K562 (cell line): ENCODE measurements around the gene TOGARAM2. TPM values are rescaled to one million over a fixed set of nuclear protein-coding genes. Genes with fewer than 3 reads are reported as not detected.

Experiments
- BDP1 ChIP-seq: IDR thresholded peaks from 3 replicates; pipeline ENCODE4 v1.6.1; 2011; ENCODE audit not compliant: insufficient read length, insufficient read depth
- DLX4 ChIP-seq: fragments of 250-450 bp; sonication (Bioruptor Pico); IDR thresholded peaks from 2 replicates; pipeline ENCODE4 v1.6.1; 2021; ENCODE audit warnings: mild to moderate bottlenecking
- FOXP1 ChIP-seq: sonication (generic); formaldehyde crosslinking; IDR thresholded peaks from 2 replicates; pipeline ENCODE4 v1.8.0; 2022; ENCODE audit warnings: mild to moderate bottlenecking, missing genetic modification reagents
- GABPA ChIP-seq: fragments of 200-800 bp; sonication (Bioruptor generic); conservative IDR thresholded peaks from 2 replicates; pipeline ENCODE4 v1.6.1; 2016; ENCODE audit warnings: low read depth, missing genetic modification characterization, missing compliant biosample characterization
- JUNB ChIP-seq: fragments of 450-650 bp; formaldehyde crosslinking; conservative IDR thresholded peaks from 2 replicates; pipeline ENCODE4 v1.4.0; 2020; ENCODE audit warnings: mild to moderate bottlenecking
- JUND ChIP-seq, 2 experiments: IDR thresholded peaks; 2 replicates in 1 of 2; 3 replicates in 1 of 2; pipeline ENCODE4 v1.6.1; 2011; ENCODE audit warnings: borderline replicate concordance in 2 of 2, low read depth in 2 of 2, low read length in 2 of 2, improper control_type of control experiment in 1 of 2, missing biosample characterization in 1 of 2, missing genetic modification characterization in 1 of 2, missing genetic modification reagents in 1 of 2
- KDM4B ChIP-seq, 2 experiments: fragments of 450-650 bp in 1 of 2; sonication (generic) in 1 of 2; IDR thresholded peaks; 2 replicates each; pipeline ENCODE4 v1.6.1; 2016 to 2017; ENCODE audit warnings: borderline replicate concordance in 2 of 2, antibody characterized with exemption in 1 of 2, low read depth in 1 of 2, mild to moderate bottlenecking in 1 of 2
- MEF2A ChIP-seq: IDR thresholded peaks from 2 replicates; pipeline ENCODE4 v1.6.1; 2011; ENCODE audit warnings: low read depth, mild to moderate bottlenecking, low read length, moderate library complexity; ENCODE audit not compliant: control insufficient read depth
- MLLT1 ChIP-seq, 2 experiments: fragments of 450-650 bp; IDR thresholded peaks; 2 replicates each; pipeline ENCODE4 v1.6.1; 2016
- NFIC ChIP-seq: fragments of 450-650 bp; IDR thresholded peaks from 2 replicates; pipeline ENCODE4 v1.6.1; 2017; ENCODE audit warnings: mild to moderate bottlenecking, inconsistent platforms
- NFIX ChIP-seq: fragments of 250-450 bp; sonication (Bioruptor Pico); IDR thresholded peaks from 2 replicates; pipeline ENCODE4 v1.4.0; 2020; ENCODE audit warnings: low read depth, mild to moderate bottlenecking, moderate library complexity
- NFRKB ChIP-seq: fragments of 450-650 bp; IDR thresholded peaks from 2 replicates; pipeline ENCODE4 v1.6.1; 2016; ENCODE audit warnings: low read depth
- NKRF ChIP-seq: fragments of 450-650 bp; IDR thresholded peaks from 2 replicates; pipeline ENCODE4 v1.6.1; 2016; ENCODE audit warnings: borderline replicate concordance
- POLR3A ChIP-seq: IDR thresholded peaks from 2 replicates; pipeline ENCODE4 v1.6.1; 2011; ENCODE audit warnings: borderline replicate concordance, mild to moderate bottlenecking, moderate library complexity; ENCODE audit not compliant: insufficient read length, insufficient read depth; ENCODE audit errors: extremely low read depth
- RAD51 ChIP-seq: fragments of 450-650 bp; IDR thresholded peaks from 2 replicates; pipeline ENCODE4 v1.7.1; 2016; ENCODE audit warnings: low read depth, mild to moderate bottlenecking, borderline replicate concordance
- SMARCC2 ChIP-seq: fragments of 450-650 bp; IDR thresholded peaks from 2 replicates; pipeline ENCODE4 v1.6.1; 2017; ENCODE audit warnings: antibody characterized with exemption, moderate library complexity, mild to moderate bottlenecking, low read depth
- UBTF ChIP-seq, 2 experiments: IDR thresholded peaks; 2 replicates each; pipeline ENCODE4 v1.6.1; 2012; ENCODE audit warnings: improper control_type of control experiment in 2 of 2, low read depth in 2 of 2, low read length in 2 of 2, borderline replicate concordance in 1 of 2
- ZFX ChIP-seq: sonication (generic); formaldehyde crosslinking; IDR thresholded peaks from 2 replicates; pipeline ENCODE4 v1.8.0; 2022; ENCODE audit warnings: mild to moderate bottlenecking, missing genetic modification reagents, moderate library complexity
- ZKSCAN3 ChIP-seq: fragments of 250-450 bp; sonication (Bioruptor Pico); IDR thresholded peaks from 2 replicates; pipeline ENCODE4 v1.4.0; 2020
- ZNF146 ChIP-seq: IDR thresholded peaks from one replicate; pipeline ENCODE4 v1.6.1; 2018; ENCODE audit warnings: missing compliant biosample characterization; ENCODE audit not compliant: unreplicated experiment
- ZNF395 ChIP-seq: fragments of 200-800 bp; sonication (Bioruptor generic); IDR thresholded peaks from 2 replicates; pipeline ENCODE4 v1.6.1; 2017; ENCODE audit warnings: missing genetic modification characterization, missing compliant biosample characterization
- polyA plus RNA-seq, 8 experiments: library from polyadenylated mRNA; depleted of rRNA in 4 of 8; stranded (reverse) in 5 of 8; unstranded in 3 of 8; fragments of >200 nt; fragmentation: Nextera tagmentation in 2 of 8; fragmentation: Illumina TruSeq in 1 of 8; extraction: Ambion mirVana in 2 of 8; extraction: Trizol in 1 of 8; gene quantifications; 2 replicates each; pipeline versions ENCODE4 v1.2.1 to v1.2.3, GENCODE V29; 2011 to 2014; ENCODE audit warnings: inconsistent platforms in 1 of 8, missing spikeins in 1 of 8
- total RNA-seq, 7 experiments: library from RNA; depleted of rRNA in 6 of 7; stranded (reverse); fragments of >200 nt in 6 of 7; fragmentation: Illumina TruSeq in 2 of 7; extraction: Trizol in 2 of 7; gene quantifications; 2 replicates each; pipeline versions ENCODE4 v1.2.1 to v1.2.3, GENCODE V29; 2011 to 2021; ENCODE audit warnings: low replicate concordance in 1 of 7

The TOGARAM2 gene
- total and polyA plus RNA-seq, 9 of the 15 experiments (the other 6 are each of a cell fraction or from before 2014, with no cell fraction given): not detected

GRCh38 chr2:29042561-29043075 is 61.5 kb downstream of the TOGARAM2 start (continued):
- TF ChIP-seq UBTF (IDR thresholded peaks at IDR 0.05; ENCODE audit: borderline replicate concordance in 1 of 2, low read depth in 2 of 2, low read length in 2 of 2): no peak
- no peak for TF ChIP-seq NFIX
- no peak for TF ChIP-seq MEF2A
- no peak for TF ChIP-seq GABPA (tag)
- TF ChIP-seq MLLT1 (IDR thresholded peaks at IDR 0.05): no peak
- no peak for TF ChIP-seq POLR3A
- TF ChIP-seq JUNB (CRISPR knock-in tag): no peak
- no peak for TF ChIP-seq RAD51
- TF ChIP-seq FOXP1 (CRISPR knock-in tag): no peak
- TF ChIP-seq ZNF395 (CRISPR knock-in tag): 0 out of 2 replicates have a peak, but pooled peaks have one; percentile 52
- TF ChIP-seq ZFX (CRISPR knock-in tag): no peak
- no peak for TF ChIP-seq ZKSCAN3 (CRISPR knock-in tag)
- no peak for TF ChIP-seq ZNF146 (CRISPR knock-in tag)
- no peak for TF ChIP-seq JUND (IDR thresholded peaks at IDR 0.05; ENCODE audit: borderline replicate concordance, low read depth, low read length)
- no peak for TF ChIP-seq JUND (tag; IDR thresholded peaks at IDR 0.05; ENCODE audit: borderline replicate concordance, low read depth, low read length)
- TF ChIP-seq SMARCC2: no peak
- no peak for TF ChIP-seq NKRF
- TF ChIP-seq BDP1: no peak
- no peak for TF ChIP-seq KDM4B (IDR thresholded peaks at IDR 0.05; ENCODE audit: borderline replicate concordance in 2 of 2, low read depth in 1 of 2)
- TF ChIP-seq DLX4 (CRISPR knock-in tag): no peak
- peak; percentile 88 for TF ChIP-seq NFIC
- TF ChIP-seq NFRKB: no peak
